ENCODE measurements around the gene SESTD1.

SESTD1 gene

GRCh38 chr2:179181002-179181401 lies 83.6 kb downstream of the SESTD1 start:
- 86 to 100% methylated on average over 2 of the region's 3 CpGs for WGBS, 2 experiments (ENCODE audit: insufficient coverage in 2 of 2)
- Histone ChIP-seq H3K27ac (ENCODE audit: low read depth, low read length, severe bottlenecking) (no peak overlapping the region), H3K9me3 (ENCODE audit: control insufficient read depth, low read length) (no peaks in the 10 kb centered on the region), H3K4me1 (ENCODE audit: control insufficient read depth, insufficient read depth, low read length, poor library complexity, severe bottlenecking) (no peaks in the 10 kb centered on the region), H3K36me3 (ENCODE audit: control insufficient read depth, insufficient read depth, low read length) (peaks cover 3% of the 10 kb centered on the region), H3K4me3 (ENCODE audit: extremely low read depth, insufficient read depth, low read length, poor library complexity, severe bottlenecking) (no peak overlapping the region)

GRCh38 chr2:179180242-179180641 lies 84.4 kb downstream of the SESTD1 start:
- WGBS, 2 experiments (ENCODE audit: insufficient coverage in 2 of 2), result no CpG with 5 or more reads among the region's 2 CpGs
- Histone ChIP-seq H3K36me3 (ENCODE audit: control insufficient read depth, insufficient read depth, low read length) (peaks cover 4% of the 10 kb centered on the region), H3K9me3 (ENCODE audit: control insufficient read depth, low read length) (no peaks in the 10 kb centered on the region), H3K27ac (ENCODE audit: low read depth, low read length, severe bottlenecking) (no peak overlapping the region), H3K4me3 (ENCODE audit: extremely low read depth, insufficient read depth, low read length, poor library complexity, severe bottlenecking) (no peak overlapping the region), H3K4me1 (ENCODE audit: control insufficient read depth, insufficient read depth, low read length, poor library complexity, severe bottlenecking) (no peaks in the 10 kb centered on the region)

GRCh38 chr2:179179719-179180118 lies 84.9 kb downstream of the SESTD1 start:
- no peak overlapping the region for H3K27ac ChIP-seq (ENCODE audit: low read depth, low read length, severe bottlenecking)
- H3K4me1 ChIP-seq (ENCODE audit: control insufficient read depth, insufficient read depth, low read length, poor library complexity, severe bottlenecking), result no peaks in the 10 kb centered on the region
- H3K36me3 ChIP-seq (ENCODE audit: control insufficient read depth, insufficient read depth, low read length), result peaks cover 7% of the 10 kb centered on the region
- no peaks in the 10 kb centered on the region for H3K9me3 ChIP-seq (ENCODE audit: control insufficient read depth, low read length)
- no peak overlapping the region for H3K4me3 ChIP-seq (ENCODE audit: extremely low read depth, insufficient read depth, low read length, poor library complexity, severe bottlenecking)
- WGBS, 2 experiments (ENCODE audit: insufficient coverage in 2 of 2), result 90% methylated on average over 2 of the region's 2 CpGs; no CpG with 5 or more reads in 1 of the 2 experiments

GRCh38 chr2:179177694-179178093 lies 86.9 kb downstream of the SESTD1 start:
- H3K36me3 ChIP-seq (ENCODE audit: control insufficient read depth, insufficient read depth, low read length), result peaks cover 18% of the 10 kb centered on the region
- H3K27ac ChIP-seq (ENCODE audit: low read depth, low read length, severe bottlenecking), result no peak overlapping the region
- no CpG with 5 or more reads among the region's 1 CpG for WGBS, 2 experiments (ENCODE audit: insufficient coverage in 2 of 2)
- H3K4me1 ChIP-seq (ENCODE audit: control insufficient read depth, insufficient read depth, low read length, poor library complexity, severe bottlenecking), result no peaks in the 10 kb centered on the region
- H3K9me3 ChIP-seq (ENCODE audit: control insufficient read depth, low read length), result no peaks in the 10 kb centered on the region
- no peak overlapping the region for H3K4me3 ChIP-seq (ENCODE audit: extremely low read depth, insufficient read depth, low read length, poor library complexity, severe bottlenecking)

- H3K36me3 ChIP-seq (ENCODE audit: control insufficient read depth, insufficient read depth, low read length), result peaks cover 18% of the 10 kb centered on the region
These were observed 90.4 kb downstream of the SESTD1 start for GRCh38 chr2:179174240-179174639.

GRCh38 chr2:179172894-179173293 lies 91.7 kb downstream of the SESTD1 start:
- Histone ChIP-seq H3K4me3 (ENCODE audit: extremely low read depth, insufficient read depth, low read length, poor library complexity, severe bottlenecking) (no peak overlapping the region), H3K9me3 (ENCODE audit: control insufficient read depth, low read length) (no peaks in the 10 kb centered on the region), H3K27ac (ENCODE audit: low read depth, low read length, severe bottlenecking) (no peak overlapping the region), H3K36me3 (ENCODE audit: control insufficient read depth, insufficient read depth, low read length) (peaks cover 18% of the 10 kb centered on the region), H3K4me1 (ENCODE audit: control insufficient read depth, insufficient read depth, low read length, poor library complexity, severe bottlenecking) (no peaks in the 10 kb centered on the region)
- WGBS, 2 experiments (ENCODE audit: insufficient coverage in 2 of 2), result 89 to 93% methylated on average over 2 of the region's 2 CpGs

More at GRCh38 chr2:179174240-179174639, 90.4 kb downstream of the SESTD1 start:
- H3K4me3 ChIP-seq (ENCODE audit: extremely low read depth, insufficient read depth, low read length, poor library complexity, severe bottlenecking), result no peak overlapping the region
- WGBS, 2 experiments (ENCODE audit: insufficient coverage in 2 of 2), result 80% methylated on average over 1 of the region's 1 CpG; no CpG with 5 or more reads in 1 of the 2 experiments
- no peak overlapping the region for H3K27ac ChIP-seq (ENCODE audit: low read depth, low read length, severe bottlenecking)
- no peaks in the 10 kb centered on the region for H3K9me3 ChIP-seq (ENCODE audit: control insufficient read depth, low read length)
- H3K4me1 ChIP-seq (ENCODE audit: control insufficient read depth, insufficient read depth, low read length, poor library complexity, severe bottlenecking), result no peaks in the 10 kb centered on the region

GRCh38 chr2:179171371-179171770 lies 93.3 kb downstream of the SESTD1 start:
- H3K36me3 ChIP-seq (ENCODE audit: control insufficient read depth, insufficient read depth, low read length), result peaks cover 18% of the 10 kb centered on the region
- no peaks in the 10 kb centered on the region for H3K4me1 ChIP-seq (ENCODE audit: control insufficient read depth, insufficient read depth, low read length, poor library complexity, severe bottlenecking)
- H3K4me3 ChIP-seq (ENCODE audit: extremely low read depth, insufficient read depth, low read length, poor library complexity, severe bottlenecking), result no peak overlapping the region
- H3K27ac ChIP-seq (ENCODE audit: low read depth, low read length, severe bottlenecking), result no peak overlapping the region
- WGBS, 2 experiments (ENCODE audit: insufficient coverage in 2 of 2), result no CpG with 5 or more reads among the region's 1 CpG
- no peaks in the 10 kb centered on the region for H3K9me3 ChIP-seq (ENCODE audit: control insufficient read depth, low read length)

GRCh38 chr2:179170901-179171300 lies 93.7 kb downstream of the SESTD1 start:
- Histone ChIP-seq H3K36me3 (ENCODE audit: control insufficient read depth, insufficient read depth, low read length) (peaks cover 14% of the 10 kb centered on the region), H3K4me3 (ENCODE audit: extremely low read depth, insufficient read depth, low read length, poor library complexity, severe bottlenecking) (no peak overlapping the region), H3K9me3 (ENCODE audit: control insufficient read depth, low read length) (no peaks in the 10 kb centered on the region), H3K4me1 (ENCODE audit: control insufficient read depth, insufficient read depth, low read length, poor library complexity, severe bottlenecking) (no peaks in the 10 kb centered on the region), H3K27ac (ENCODE audit: low read depth, low read length, severe bottlenecking) (no peak overlapping the region)
- no CpG with 5 or more reads among the region's 1 CpG for WGBS, 2 experiments (ENCODE audit: insufficient coverage in 2 of 2)

- H3K9me3 ChIP-seq (ENCODE audit: control insufficient read depth, low read length), result no peaks in the 10 kb centered on the region
- H3K36me3 ChIP-seq (ENCODE audit: control insufficient read depth, insufficient read depth, low read length), result no peaks in the 10 kb centered on the region
- 67 to 75% methylated on average over 3 of the region's 3 CpGs for WGBS, 2 experiments (ENCODE audit: insufficient coverage in 2 of 2)
These were observed 99.2 kb downstream of the SESTD1 start for GRCh38 chr2:179165356-179166000.

GRCh38 chr2:179141206-179141605 lies 123.4 kb downstream of the SESTD1 start:
- H3K4me1 ChIP-seq (ENCODE audit: control insufficient read depth, insufficient read depth, low read length, poor library complexity, severe bottlenecking), result no peaks in the 10 kb centered on the region
- H3K9me3 ChIP-seq (ENCODE audit: control insufficient read depth, low read length), result no peaks in the 10 kb centered on the region
- H3K36me3 ChIP-seq (ENCODE audit: control insufficient read depth, insufficient read depth, low read length), result peaks cover 20% of the 10 kb centered on the region
- H3K27ac ChIP-seq (ENCODE audit: low read depth, low read length, severe bottlenecking), result no peak overlapping the region
- WGBS, 2 experiments (ENCODE audit: insufficient coverage in 2 of 2), result 100% methylated on average over 1 of the region's 1 CpG
- no peak overlapping the region for H3K4me3 ChIP-seq (ENCODE audit: extremely low read depth, insufficient read depth, low read length, poor library complexity, severe bottlenecking)

More at GRCh38 chr2:179165356-179166000, 99.2 kb downstream of the SESTD1 start:
- Histone ChIP-seq H3K27ac (ENCODE audit: low read depth, low read length, severe bottlenecking) (no peak overlapping the region), H3K4me1 (ENCODE audit: control insufficient read depth, insufficient read depth, low read length, poor library complexity, severe bottlenecking) (no peaks in the 10 kb centered on the region), H3K4me3 (ENCODE audit: extremely low read depth, insufficient read depth, low read length, poor library complexity, severe bottlenecking) (no peak overlapping the region)

GRCh38 chr2:179140571-179140970 lies 124.1 kb downstream of the SESTD1 start:
- H3K27ac ChIP-seq (ENCODE audit: low read depth, low read length, severe bottlenecking), result no peak overlapping the region
- H3K9me3 ChIP-seq (ENCODE audit: control insufficient read depth, low read length), result no peaks in the 10 kb centered on the region
- no peak overlapping the region for H3K4me3 ChIP-seq (ENCODE audit: extremely low read depth, insufficient read depth, low read length, poor library complexity, severe bottlenecking)
- 90 to 93% methylated on average over 4 of the region's 4 CpGs for WGBS, 2 experiments (ENCODE audit: insufficient coverage in 2 of 2)
- peaks cover 20% of the 10 kb centered on the region for H3K36me3 ChIP-seq (ENCODE audit: control insufficient read depth, insufficient read depth, low read length)
- no peaks in the 10 kb centered on the region for H3K4me1 ChIP-seq (ENCODE audit: control insufficient read depth, insufficient read depth, low read length, poor library complexity, severe bottlenecking)

Data from mesodermal cell (in vitro differentiated cells).